Gastroesophageal sphincter (tissue), 4 donors: ENCODE results near the gene SLC30A2. TPM values are rescaled to one million over a fixed set of nuclear protein-coding genes. Genes with fewer than 3 reads are reported as not detected.

Experiments
- ATAC-seq: fragments of 150-250 bp; one replicate; pipeline ENCODE4 v1.9.1; 2016; ENCODE audit warnings: mild to moderate bottlenecking, moderate library complexity
- H3K27ac ChIP-seq, 4 donors: fragments of 200-600 bp; sonication (generic) in 3 of 4; 1 replicate in 3 of 4; 2 replicates in 1 of 4; pipeline ENCODE4 v1.5.1; 2016 to 2019
- H3K27me3 ChIP-seq: fragments of 200-600 bp; sonication (generic); one replicate; pipeline ENCODE4 v1.5.1; 2019
- H3K36me3 ChIP-seq, 2 donors: fragments of 200-600 bp; sonication (generic); one replicate each; pipeline ENCODE4 v1.5.1; 2019; ENCODE audit warnings: control low read depth in 1 of 2
- H3K4me1 ChIP-seq, 3 donors: fragments of 200-600 bp; sonication (generic); 1 replicate in 2 of 3; 2 replicates in 1 of 3; pipeline ENCODE4 v1.5.1; 2016 to 2019; ENCODE audit warnings: control low read depth in 2 of 3
- H3K4me3 ChIP-seq, 2 donors: fragments of 200-600 bp; sonication (generic); one replicate each; pipeline ENCODE4 v1.5.1; 2019; ENCODE audit warnings: mild to moderate bottlenecking in 1 of 2, moderate library complexity in 1 of 2
- H3K9me3 ChIP-seq, 3 donors: fragments of 200-600 bp; sonication (generic); one replicate each; pipeline ENCODE4 v1.5.1; 2017 to 2019; ENCODE audit warnings: control low read depth in 2 of 3
- CTCF ChIP-seq, 4 experiments: fragments of 200-600 bp in 2 of 4; fragments of 450-650 bp in 2 of 4; sonication (generic) in 1 of 4; IDR thresholded peaks; one replicate each; pipeline ENCODE4 v1.5.1; 2017 to 2019; ENCODE audit warnings: antibody characterized with exemption in 4 of 4, mild to moderate bottlenecking in 2 of 4, moderate library complexity in 2 of 4
- EP300 ChIP-seq: sonication (generic); formaldehyde crosslinking; IDR thresholded peaks from one replicate; pipeline ENCODE4 v1.6.1; 2017; ENCODE audit warnings: antibody characterized with exemption, mild to moderate bottlenecking
- POLR2A ChIP-seq, 2 donors: fragments of 450-650 bp; IDR thresholded peaks; one replicate each; pipeline ENCODE4 v1.6.1; 2017; ENCODE audit warnings: antibody characterized with exemption in 2 of 2, mild to moderate bottlenecking in 2 of 2, moderate library complexity in 1 of 2
- POLR2AphosphoS5 ChIP-seq: sonication (generic); formaldehyde crosslinking; IDR thresholded peaks from one replicate; pipeline ENCODE4 v1.6.1; 2017; ENCODE audit warnings: antibody characterized with exemption
- WGBS, 2 donors: methylation state at CpG; one replicate each; pipeline ENCODE4 v1.1.5; 2018; ENCODE audit warnings: low coverage in 1 of 2; 5-methylcytosine and 5-hydroxymethylcytosine counted together
- total RNA-seq, 4 donors: library from RNA; depleted of rRNA; stranded (reverse); fragments of >200 nt; gene quantifications; one replicate each; pipeline ENCODE4 v1.1.0, GENCODE V29; 2016

SLC30A2 gene
- total RNA-seq, 4 donors from 2014 or later: not detected

- Histone ChIP-seq H3K4me3 (no peak overlapping the region), H3K36me3 (no peaks in the 10 kb centered on the region), H3K9me3 (no peaks in the 10 kb centered on the region), H3K4me1 (no peaks in the 10 kb centered on the region), H3K27me3 (peaks cover 57% of the 10 kb centered on the region), H3K27ac (no peak overlapping the region)
- no peak for ATAC-seq
- TF ChIP-seq POLR2AphosphoS5 (no peak), CTCF (IDR thresholded peaks at IDR 0.05) (no peak), POLR2A (IDR thresholded peaks at IDR 0.05) (no peak), EP300 (no peak)
- WGBS, 2 donors: 41 to 49% methylated on average over 6 to 11 of the region's 16 CpGs
Observed at GRCh38 chr1:26053718-26054560, 8.0 kb upstream of the SLC30A2 start.

- Histone ChIP-seq H3K9me3 (no peaks in the 10 kb centered on the region), H3K27ac (no peak overlapping the region), H3K4me3 (no peak overlapping the region), H3K36me3 (no peaks in the 10 kb centered on the region), H3K27me3 (peaks cover 82% of the 10 kb centered on the region), H3K4me1 (peaks cover 0 to 14% (median 3%) of the 10 kb centered on the region in 3 donors)
- ATAC-seq: no peak
- WGBS, 2 donors: 84 to 91% methylated on average over 5 to 6 of the region's 6 CpGs
- TF ChIP-seq POLR2AphosphoS5 (no peak), EP300 (no peak), CTCF (IDR thresholded peaks at IDR 0.05) (no peak), POLR2A (IDR thresholded peaks at IDR 0.05) (no peak)
Observed at GRCh38 chr1:26050248-26050640, 4.3 kb upstream of the SLC30A2 start.

- Histone ChIP-seq H3K36me3 (no peaks in the 10 kb centered on the region), H3K27ac (no peak overlapping the region), H3K4me1 (peaks cover 0 to 15% (median 3%) of the 10 kb centered on the region in 3 donors), H3K27me3 (peaks cover 84% of the 10 kb centered on the region), H3K9me3 (no peaks in the 10 kb centered on the region), H3K4me3 (no peak overlapping the region)
- no peak for TF ChIP-seq POLR2A (IDR thresholded peaks at IDR 0.05)
- TF ChIP-seq CTCF (IDR thresholded peaks at IDR 0.05): no peak
- no peak for TF ChIP-seq POLR2AphosphoS5
- TF ChIP-seq EP300: no peak
- 60 to 72% methylated on average over 1 to 5 of the region's 10 CpGs for WGBS, 2 donors
- no peak for ATAC-seq
Observed at GRCh38 chr1:26049531-26050247, 3.8 kb upstream of the SLC30A2 start.

- WGBS, 2 donors: 40 to 72% methylated on average over 1 to 6 of the region's 7 CpGs
- Histone ChIP-seq H3K36me3 (no peaks in the 10 kb centered on the region), H3K4me1 (peaks cover 0 to 15% (median 3%) of the 10 kb centered on the region in 3 donors), H3K27me3 (peaks cover 88% of the 10 kb centered on the region), H3K27ac (no peak overlapping the region), H3K4me3 (no peak overlapping the region), H3K9me3 (no peaks in the 10 kb centered on the region)
- ATAC-seq: no peak
- no peak for TF ChIP-seq CTCF (IDR thresholded peaks at IDR 0.05)
- no peak for TF ChIP-seq POLR2AphosphoS5
- TF ChIP-seq EP300: no peak
- TF ChIP-seq POLR2A (IDR thresholded peaks at IDR 0.05): no peak
Observed at GRCh38 chr1:26047278-26047874, 1.5 kb upstream of the SLC30A2 start.
